Activated CD8-positive, alpha-beta T cell treated with anti-CD3 and anti-CD28 coated beads for 36 hours (primary cell): Measurements from ENCODE around the gene RND3. TPM values are rescaled to one million over a fixed set of nuclear protein-coding genes. Genes with fewer than 3 reads are reported as not detected.

ENCODE experiments used
- ATAC-seq: fragments of 200-7000 bp; cut with Tn5 transposase; one replicate; pipeline ENCODE4 v1.10.0; 2021; ENCODE audit warnings: mild to moderate bottlenecking, moderate library complexity
- CTCF ChIA-PET: fragments of 350-600 bp; sonication (Branson Sonifier 250); formaldehyde crosslinking; loops from one replicate; lab custom pipeline; 2021; ENCODE audit warnings: antibody characterized with exemption; lab: Charles Lee
- POLR2A ChIA-PET: fragments of 350-600 bp; sonication (Branson Sonifier 250); formaldehyde crosslinking; loops from one replicate; lab custom pipeline; 2021; ENCODE audit warnings: antibody characterized with exemption; lab: Charles Lee
- DNase-seq: peaks from one replicate; pipeline ENCODE4 v3.0.0-alpha.2; 2020
- H3K27ac Mint-ChIP-seq: one replicate; pipeline ENCODE4 v1.8.0; 2021; ENCODE audit warnings: mild to moderate bottlenecking, mixed read lengths
- H3K27me3 Mint-ChIP-seq: one replicate; pipeline ENCODE4 v1.8.0; 2021; ENCODE audit warnings: mixed read lengths
- H3K36me3 Mint-ChIP-seq: one replicate; pipeline ENCODE4 v1.8.0; 2021; ENCODE audit warnings: low read depth, mixed read lengths
- H3K4me1 Mint-ChIP-seq: one replicate; pipeline ENCODE4 v1.8.0; 2021; ENCODE audit warnings: low read depth, mixed read lengths
- H3K4me3 Mint-ChIP-seq: one replicate; pipeline ENCODE4 v1.8.0; 2021; ENCODE audit warnings: mild to moderate bottlenecking, moderate library complexity, mixed read lengths
- H3K9me3 Mint-ChIP-seq: one replicate; pipeline ENCODE4 v1.8.0; 2021; ENCODE audit warnings: mixed read lengths
- intact Hi-C: fragments of 100-400 bp; cut with micrococcal nuclease; formaldehyde crosslinking; loops from one replicate; pipeline ENCODE4 v1.10.0; 2022
- total RNA-seq, 2 experiments: library from RNA; stranded (reverse); gene quantifications; one replicate each; pipeline ENCODE4 v1.2.3, GENCODE V29; 2021
- TF ChIP-seq, protein P1 (sequence below): fragments of 200-600 bp; IDR thresholded peaks from one replicate; pipeline ENCODE4 v1.8.0; 2022; ENCODE audit warnings: antibody characterized with exemption, mild to moderate bottlenecking

RND3 gene
- total RNA-seq, 2 experiments from 2014 or later, result not detected

DNA sequence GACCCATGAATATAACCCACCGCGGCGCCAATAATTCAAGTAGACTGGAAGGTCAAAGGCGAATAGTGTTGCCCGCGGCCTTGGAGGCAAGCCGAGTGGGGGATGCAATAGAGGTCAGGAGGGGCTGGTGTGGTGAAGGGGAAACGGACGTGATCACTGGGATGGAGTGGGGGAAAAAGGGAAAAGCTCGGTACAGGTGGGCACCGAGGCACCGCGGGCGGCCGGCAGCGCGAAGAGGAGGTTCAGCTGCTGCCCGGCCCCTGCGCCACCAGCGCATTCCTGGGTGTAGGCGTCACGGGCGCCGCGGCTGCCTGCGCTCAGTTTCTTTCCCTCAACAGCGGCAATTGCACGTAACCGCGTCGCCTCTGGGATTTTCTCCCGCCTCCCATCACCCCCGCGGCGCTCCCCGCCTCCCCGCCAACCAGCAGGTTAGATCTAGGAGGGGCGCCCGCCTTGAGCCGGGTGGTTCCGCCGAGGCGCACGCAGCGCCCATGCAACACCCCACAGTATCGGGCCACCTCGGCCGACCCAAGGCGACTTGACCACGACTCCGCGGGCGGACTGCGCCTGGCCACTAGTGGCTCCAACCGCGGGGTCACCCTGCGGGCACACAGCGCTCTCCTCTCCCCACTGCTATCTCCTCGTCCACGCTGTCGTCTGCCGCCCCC is 1.5 kb downstream of the RND3 start:
- ATAC-seq, result no peak
- no peak for DNase-seq
- Mint-ChIP-seq H3K27ac (no peak overlapping the region), H3K9me3 (no peaks in the 10 kb centered on the region), H3K4me3 (no peak overlapping the region), H3K27me3 (peaks cover 43% of the 10 kb centered on the region), H3K36me3 (no peaks in the 10 kb centered on the region), H3K4me1 (peaks cover 10% of the 10 kb centered on the region)
- CTCF ChIA-PET, result no interaction called here
- TF ChIP-seq, protein P1, sequence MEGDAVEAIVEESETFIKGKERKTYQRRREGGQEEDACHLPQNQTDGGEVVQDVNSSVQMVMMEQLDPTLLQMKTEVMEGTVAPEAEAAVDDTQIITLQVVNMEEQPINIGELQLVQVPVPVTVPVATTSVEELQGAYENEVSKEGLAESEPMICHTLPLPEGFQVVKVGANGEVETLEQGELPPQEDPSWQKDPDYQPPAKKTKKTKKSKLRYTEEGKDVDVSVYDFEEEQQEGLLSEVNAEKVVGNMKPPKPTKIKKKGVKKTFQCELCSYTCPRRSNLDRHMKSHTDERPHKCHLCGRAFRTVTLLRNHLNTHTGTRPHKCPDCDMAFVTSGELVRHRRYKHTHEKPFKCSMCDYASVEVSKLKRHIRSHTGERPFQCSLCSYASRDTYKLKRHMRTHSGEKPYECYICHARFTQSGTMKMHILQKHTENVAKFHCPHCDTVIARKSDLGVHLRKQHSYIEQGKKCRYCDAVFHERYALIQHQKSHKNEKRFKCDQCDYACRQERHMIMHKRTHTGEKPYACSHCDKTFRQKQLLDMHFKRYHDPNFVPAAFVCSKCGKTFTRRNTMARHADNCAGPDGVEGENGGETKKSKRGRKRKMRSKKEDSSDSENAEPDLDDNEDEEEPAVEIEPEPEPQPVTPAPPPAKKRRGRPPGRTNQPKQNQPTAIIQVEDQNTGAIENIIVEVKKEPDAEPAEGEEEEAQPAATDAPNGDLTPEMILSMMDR, result no peak
- intact Hi-C loops, result loop anchor here (5.0 kb wide), 1 partner anchor 889 kb away; no protein-coding TSS in a partner anchor
- POLR2A ChIA-PET, result no interaction called here

DNA sequence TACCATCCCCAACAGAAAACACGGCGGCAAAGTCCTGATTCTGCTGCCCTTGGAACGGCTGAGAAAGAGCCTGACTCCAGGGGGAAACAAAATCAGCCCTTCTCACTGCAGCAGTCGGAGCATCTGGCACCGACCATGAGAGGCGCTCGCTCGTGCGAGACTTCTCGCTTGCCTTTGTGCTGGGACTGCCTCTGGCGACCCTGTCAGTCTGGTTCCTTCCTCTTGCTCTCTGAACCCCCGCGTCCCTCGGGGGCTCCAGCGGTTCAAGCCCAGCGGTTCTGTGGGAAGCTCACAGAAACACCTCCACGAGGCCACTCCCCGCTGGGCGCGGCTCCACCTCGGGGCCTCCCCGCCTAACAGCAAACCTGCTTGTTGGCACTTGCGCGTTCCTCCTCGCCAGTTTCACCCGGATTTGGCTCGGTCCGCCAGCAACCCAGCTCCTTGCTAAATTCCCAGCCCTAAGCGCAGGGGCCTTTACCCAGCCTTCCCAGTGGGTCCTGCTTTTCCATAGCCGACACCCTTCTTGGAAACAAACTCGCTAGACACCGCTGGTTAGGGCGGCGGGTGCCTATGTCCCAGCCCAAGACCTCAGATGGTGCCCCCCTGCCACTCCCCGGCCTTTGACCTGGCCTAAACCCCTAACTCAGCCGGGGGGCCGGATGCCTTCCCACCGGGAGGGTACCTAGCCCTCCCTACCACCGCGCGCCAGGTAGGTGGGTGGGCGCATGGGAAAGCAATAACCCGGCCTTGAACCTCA is 2.2 kb downstream of the RND3 start:
- DNase-seq, result peak; percentile 2
- ChIA-PET CTCF (interaction anchor here (1.6 kb wide), 1 partner anchor 887 kb away, joined by 5 read pairs; no protein-coding TSS in a partner anchor), POLR2A (no interaction called here)
- Mint-ChIP-seq H3K27me3 (peaks cover 42% of the 10 kb centered on the region), H3K36me3 (no peaks in the 10 kb centered on the region), H3K4me1 (peaks cover 10% of the 10 kb centered on the region), H3K4me3 (no peak overlapping the region), H3K27ac (no peak overlapping the region), H3K9me3 (no peaks in the 10 kb centered on the region)
- ATAC-seq, result peak; percentile 30
- intact Hi-C loops, result loop anchor here (5.0 kb wide), 1 partner anchor 888 kb away; no protein-coding TSS in a partner anchor
- TF ChIP-seq, protein P1, result no peak

DNA sequence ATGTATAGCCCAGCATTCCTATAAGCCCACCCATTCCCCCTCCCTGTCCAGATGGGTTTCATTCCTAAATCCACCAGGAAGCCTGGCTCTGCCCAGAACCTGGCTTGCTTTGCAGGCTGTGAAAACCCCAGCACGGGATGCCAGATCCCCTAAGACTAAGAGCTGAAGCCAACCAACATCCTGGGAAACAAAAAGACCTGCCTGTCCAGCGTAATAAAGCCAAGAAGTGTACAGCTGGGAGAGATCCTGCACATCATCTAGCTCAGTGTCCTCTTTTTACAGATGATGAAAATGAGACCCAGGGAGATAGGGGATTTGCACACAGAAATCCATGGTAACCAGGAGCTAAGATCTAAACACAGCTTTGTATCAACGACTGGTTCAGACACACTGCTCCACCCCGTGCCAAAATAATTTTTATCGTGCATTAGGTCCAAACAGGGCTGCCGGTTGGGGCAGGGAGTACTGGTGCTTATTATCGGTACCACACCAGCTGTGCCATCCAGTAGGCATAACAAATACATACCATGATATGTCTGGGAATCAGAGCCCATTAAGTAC is 2.9 kb downstream of the RND3 start:
- intact Hi-C loops, result loop anchor here (5.0 kb wide), 1 partner anchor 887 kb away; no protein-coding TSS in a partner anchor
- Mint-ChIP-seq H3K4me3 (no peak overlapping the region), H3K36me3 (no peaks in the 10 kb centered on the region)

DNA sequence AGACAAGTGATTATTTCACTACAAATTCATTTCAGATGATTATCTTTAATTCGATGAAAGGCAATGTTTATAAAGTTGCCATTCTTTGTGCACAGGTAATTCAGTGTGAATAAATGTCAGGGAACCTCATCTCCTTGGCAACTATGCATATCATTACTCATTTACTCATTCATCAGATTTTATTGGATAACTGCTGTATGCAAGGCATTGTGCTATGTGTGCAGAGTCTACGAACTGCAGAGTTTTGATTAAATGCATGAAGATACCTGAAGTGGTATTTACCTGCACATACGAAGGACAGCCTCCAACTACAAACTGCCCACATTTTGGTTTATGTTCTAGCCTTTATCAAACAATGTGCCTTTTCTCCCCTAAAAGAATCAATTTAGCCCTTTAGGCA is 3.5 kb downstream of the RND3 start:
- no peak overlapping the region for H3K27ac Mint-ChIP-seq
- intact Hi-C loops, result no loop called here
- CTCF ChIA-PET, result interaction anchor here (1.6 kb wide), 1 partner anchor 886 kb away, joined by 5 read pairs; no protein-coding TSS in a partner anchor

More for the DNA sequence above, 2.9 kb downstream of the RND3 start:
- CTCF ChIA-PET, result interaction anchor here (1.6 kb wide), 1 partner anchor 887 kb away, joined by 5 read pairs; no protein-coding TSS in a partner anchor
- ATAC-seq, result no peak
- TF ChIP-seq, protein P1, result no peak
- Mint-ChIP-seq H3K9me3 (no peaks in the 10 kb centered on the region), H3K4me1 (peaks cover 10% of the 10 kb centered on the region), H3K27me3 (peaks cover 38% of the 10 kb centered on the region), H3K27ac (no peak overlapping the region)
- DNase-seq, result no peak
- POLR2A ChIA-PET, result no interaction called here

More for the DNA sequence above, 3.5 kb downstream of the RND3 start:
- Mint-ChIP-seq H3K9me3 (no peaks in the 10 kb centered on the region), H3K4me1 (peaks cover 10% of the 10 kb centered on the region), H3K27me3 (peaks cover 38% of the 10 kb centered on the region), H3K36me3 (no peaks in the 10 kb centered on the region), H3K4me3 (no peak overlapping the region)
- TF ChIP-seq, protein P1, result no peak
- POLR2A ChIA-PET, result no interaction called here
- ATAC-seq (no peak), DNase-seq (no peak)
